ENCODE data around the gene TMEM131L.
A peak's percentile ranks its signal among the peaks of the same experiment; 100 is the strongest.

The TMEM131L gene

GRCh38 chr4:153472122-153473037 is 6.2 kb downstream of the TMEM131L start:
- peak overlapping the region; percentile 88 for H3K4me3 ChIP-seq (ENCODE audit: low read length, poor library complexity, severe bottlenecking)
- H2AFZ ChIP-seq (ENCODE audit: low read length): no peak overlapping the region
- H3K4me2 ChIP-seq (ENCODE audit: low read depth, low read length, poor library complexity, severe bottlenecking): peak overlapping the region; percentile 87
- TF ChIP-seq EZH2phosphoT487 (IDR thresholded peaks at IDR 0.05; ENCODE audit: borderline replicate concordance): no peak
- no peaks in the 10 kb centered on the region for H3K9me2 ChIP-seq (replicated peaks; ENCODE audit: low read depth, low read length)
- H3K36me3 ChIP-seq (ENCODE audit: insufficient read depth, low read length): peaks cover 39% of the 10 kb centered on the region
- H3K4me1 ChIP-seq (ENCODE audit: insufficient read depth, low read length, poor library complexity, severe bottlenecking): peaks cover 64% of the 10 kb centered on the region
- peak overlapping the region; percentile 15 for H3K9ac ChIP-seq (ENCODE audit: low read depth, low read length, poor library complexity, severe bottlenecking)
- no peaks in the 10 kb centered on the region for H3F3A ChIP-seq (ENCODE audit: low read depth)
- H3K27me3 ChIP-seq (ENCODE audit: insufficient read depth, low read length, poor library complexity, severe bottlenecking): no peaks in the 10 kb centered on the region
- H3K79me2 ChIP-seq (ENCODE audit: insufficient read depth, low read length): peaks cover 100% of the 10 kb centered on the region
- H3K9me3 ChIP-seq (ENCODE audit: insufficient read depth, low read depth, low read length): no peaks in the 10 kb centered on the region
- peaks cover 91% of the 10 kb centered on the region for H4K20me1 ChIP-seq (ENCODE audit: insufficient read depth, low read length, poor library complexity, severe bottlenecking)

GRCh38 chr4:153474251-153474650 is 8.1 kb downstream of the TMEM131L start:
- no peak overlapping the region for H3K4me3 ChIP-seq (ENCODE audit: low read length, poor library complexity, severe bottlenecking)
- no peak overlapping the region for H2AFZ ChIP-seq (ENCODE audit: low read length)
- no peaks in the 10 kb centered on the region for H3K27me3 ChIP-seq (ENCODE audit: insufficient read depth, low read length, poor library complexity, severe bottlenecking)
- peaks cover 57% of the 10 kb centered on the region for H3K4me1 ChIP-seq (ENCODE audit: insufficient read depth, low read length, poor library complexity, severe bottlenecking)
- no peaks in the 10 kb centered on the region for H3K9me3 ChIP-seq (ENCODE audit: insufficient read depth, low read depth, low read length)
- peak overlapping the region; percentile 87 for H3K4me2 ChIP-seq (ENCODE audit: low read depth, low read length, poor library complexity, severe bottlenecking)
- peaks cover 91% of the 10 kb centered on the region for H4K20me1 ChIP-seq (ENCODE audit: insufficient read depth, low read length, poor library complexity, severe bottlenecking)
- 0 out of 2 replicates have a peak, but pooled peaks cover 3% of the 10 kb centered on the region for H3F3A ChIP-seq (ENCODE audit: low read depth)
- H3K9me2 ChIP-seq (replicated peaks; ENCODE audit: low read depth, low read length): no peaks in the 10 kb centered on the region
- TF ChIP-seq EZH2phosphoT487 (IDR thresholded peaks at IDR 0.05; ENCODE audit: borderline replicate concordance): no peak
- no peak for TF ChIP-seq CTCF (conservative IDR thresholded peaks at IDR 0.05; ENCODE audit: low read length)
- peaks cover 50% of the 10 kb centered on the region for H3K36me3 ChIP-seq (ENCODE audit: insufficient read depth, low read length)
- peaks cover 100% of the 10 kb centered on the region for H3K79me2 ChIP-seq (ENCODE audit: insufficient read depth, low read length)
- H3K9ac ChIP-seq (ENCODE audit: low read depth, low read length, poor library complexity, severe bottlenecking): no peak overlapping the region

GRCh38 chr4:153476829-153477574 is 10.8 kb downstream of the TMEM131L start:
- peaks cover 87% of the 10 kb centered on the region for H4K20me1 ChIP-seq (ENCODE audit: insufficient read depth, low read length, poor library complexity, severe bottlenecking)
- H2AFZ ChIP-seq (ENCODE audit: low read length): no peak overlapping the region
- H3K27me3 ChIP-seq (ENCODE audit: insufficient read depth, low read length, poor library complexity, severe bottlenecking): no peaks in the 10 kb centered on the region
- H3K36me3 ChIP-seq (ENCODE audit: insufficient read depth, low read length): peaks cover 61% of the 10 kb centered on the region
- no peaks in the 10 kb centered on the region for H3K9me3 ChIP-seq (ENCODE audit: insufficient read depth, low read depth, low read length)
- H3F3A ChIP-seq (ENCODE audit: low read depth): 0 out of 2 replicates have a peak, but pooled peaks cover 3% of the 10 kb centered on the region
- TF ChIP-seq CTCF (conservative IDR thresholded peaks at IDR 0.05; ENCODE audit: low read length): no peak
- TF ChIP-seq EZH2phosphoT487 (IDR thresholded peaks at IDR 0.05; ENCODE audit: borderline replicate concordance): no peak
- no peak overlapping the region for H3K4me3 ChIP-seq (ENCODE audit: low read length, poor library complexity, severe bottlenecking)
- H3K4me1 ChIP-seq (ENCODE audit: insufficient read depth, low read length, poor library complexity, severe bottlenecking): peaks cover 32% of the 10 kb centered on the region
- H3K4me2 ChIP-seq (ENCODE audit: low read depth, low read length, poor library complexity, severe bottlenecking): peak overlapping the region; percentile 28
- H3K9me2 ChIP-seq (replicated peaks; ENCODE audit: low read depth, low read length): no peaks in the 10 kb centered on the region
- peaks cover 99% of the 10 kb centered on the region for H3K79me2 ChIP-seq (ENCODE audit: insufficient read depth, low read length)
- H3K9ac ChIP-seq (ENCODE audit: low read depth, low read length, poor library complexity, severe bottlenecking): no peak overlapping the region
